K562 (cell line): Measurements from ENCODE around the gene ZPR1.

ENCODE experiments used
- BDP1 ChIP-seq: IDR thresholded peaks from 3 replicates; pipeline ENCODE4 v1.6.1; 2011; ENCODE audit not compliant: insufficient read length, insufficient read depth
- POLR2A ChIP-seq: fragments of 450-650 bp; conservative IDR thresholded peaks from 2 replicates; pipeline ENCODE4 v1.6.1; 2016
- ZNF121 ChIP-seq: sonication (generic); formaldehyde crosslinking; conservative IDR thresholded peaks from 2 replicates; pipeline ENCODE4 v1.8.0; 2022; ENCODE audit warnings: missing genetic modification reagents
- ZNF146 ChIP-seq: IDR thresholded peaks from one replicate; pipeline ENCODE4 v1.6.1; 2018; ENCODE audit warnings: missing compliant biosample characterization; ENCODE audit not compliant: unreplicated experiment
- TF ChIP-seq, protein P1 (sequence below), 2 experiments: fragments of 450-650 bp; conservative IDR thresholded peaks; 2 replicates each; pipeline ENCODE4 v1.6.1; 2017; ENCODE audit warnings: mild to moderate bottlenecking in 2 of 2, moderate library complexity in 2 of 2

- no peak for TF ChIP-seq BDP1
- TF ChIP-seq POLR2A, result no peak
- no peak for TF ChIP-seq ZNF121
- TF ChIP-seq, protein P1, sequence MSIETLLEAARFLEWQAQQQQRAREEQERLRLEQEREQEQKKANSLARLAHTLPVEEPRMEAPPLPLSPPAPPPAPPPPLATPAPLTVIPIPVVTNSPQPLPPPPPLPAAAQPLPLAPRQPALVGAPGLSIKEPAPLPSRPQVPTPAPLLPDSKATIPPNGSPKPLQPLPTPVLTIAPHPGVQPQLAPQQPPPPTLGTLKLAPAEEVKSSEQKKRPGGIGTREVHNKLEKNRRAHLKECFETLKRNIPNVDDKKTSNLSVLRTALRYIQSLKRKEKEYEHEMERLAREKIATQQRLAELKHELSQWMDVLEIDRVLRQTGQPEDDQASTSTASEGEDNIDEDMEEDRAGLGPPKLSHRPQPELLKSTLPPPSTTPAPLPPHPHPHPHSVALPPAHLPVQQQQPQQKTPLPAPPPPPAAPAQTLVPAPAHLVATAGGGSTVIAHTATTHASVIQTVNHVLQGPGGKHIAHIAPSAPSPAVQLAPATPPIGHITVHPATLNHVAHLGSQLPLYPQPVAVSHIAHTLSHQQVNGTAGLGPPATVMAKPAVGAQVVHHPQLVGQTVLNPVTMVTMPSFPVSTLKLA (conservative IDR thresholded peaks at IDR 0.05), result no peak
- TF ChIP-seq ZNF146 (CRISPR knock-in tag), result no peak
Measured at GRCh38 chr11:116832350-116833290, 44.8 kb upstream of the ZPR1 start.
